ENCODE data around the gene BMF. TPM values are rescaled to one million over a fixed set of nuclear protein-coding genes. Genes with fewer than 3 reads are reported as not detected.
A peak's percentile ranks its signal among the peaks of the same experiment; 100 is the strongest.

Gene BMF
- total RNA-seq, 4 donors from 2014 or later: 13.3 to 35.4 (median 25.1) TPM

GRCh38 chr15:40097968-40098476 lies 10.7 kb downstream of the BMF start:
- in situ Hi-C loops (cut with MboI; ENCODE audit: low pct_ligation_motif_present in 1 of 4, low pct_unique_long_range_greater_than_20kb in 1 of 4, low sequenced_read_pairs in 3 of 4): no loop called here
- TF ChIP-seq POLR2A (IDR thresholded peaks at IDR 0.05) (no peak), EP300 (IDR thresholded peaks at IDR 0.05; ENCODE audit: low read depth) (no peak), CTCF (IDR thresholded peaks at IDR 0.05) (no peak), POLR2AphosphoS5 (IDR thresholded peaks at IDR 0.05) (no peak)
- intact Hi-C loops (cut with DNase I; ENCODE audit: low total_unique reads): no loop called here
- Histone ChIP-seq H3K27ac (peak overlapping the region; percentile 88 to 94 (median 90)), H3K4me3 (no peak overlapping the region), H3K36me3 (no peaks in the 10 kb centered on the region), H3K4me1 (peaks cover 71 to 98% (median 78%) of the 10 kb centered on the region in 4 donors), H3K27me3 (no peaks in the 10 kb centered on the region), H3K9me3 (no peaks in the 10 kb centered on the region)
- WGBS, 2 donors (ENCODE audit: low coverage in 1 of 2): 20% methylated on average over 10 of the region's 10 CpGs; no CpG with 5 or more reads in 1 of the 2 donors
- DNase-seq: peak; percentile 69

- DNase-seq: no peak
- intact Hi-C loops (cut with DNase I; ENCODE audit: low total_unique reads) (no loop called here), in situ Hi-C loops (cut with MboI; ENCODE audit: low pct_ligation_motif_present in 1 of 4, low pct_unique_long_range_greater_than_20kb in 1 of 4, low sequenced_read_pairs in 3 of 4) (no loop called here)
- Histone ChIP-seq H3K36me3 (no peaks in the 10 kb centered on the region), H3K4me1 (peaks cover 71 to 98% (median 78%) of the 10 kb centered on the region in 4 donors), H3K4me3 (no peak overlapping the region), H3K27me3 (no peaks in the 10 kb centered on the region), H3K9me3 (no peaks in the 10 kb centered on the region), H3K27ac (peak overlapping the region; percentile 88 to 94 (median 90))
- 74 to 93% methylated on average over 7 to 10 of the region's 10 CpGs for WGBS, 2 donors (ENCODE audit: low coverage in 1 of 2)
- no peak for TF ChIP-seq POLR2AphosphoS5 (IDR thresholded peaks at IDR 0.05)
- no peak for TF ChIP-seq EP300 (IDR thresholded peaks at IDR 0.05; ENCODE audit: low read depth)
- no peak for TF ChIP-seq CTCF (IDR thresholded peaks at IDR 0.05)
- TF ChIP-seq POLR2A (IDR thresholded peaks at IDR 0.05): no peak
Observed at GRCh38 chr15:40097096-40097967, 11.3 kb downstream of the BMF start.

GRCh38 chr15:40096094-40096891 lies 12.4 kb downstream of the BMF start:
- WGBS, 2 donors (ENCODE audit: low coverage in 1 of 2): 34 to 50% methylated on average over 4 to 8 of the region's 8 CpGs
- H3K4me3 ChIP-seq: no peak overlapping the region
- peak overlapping the region; percentile 4 to 94 (median 89) for H3K27ac ChIP-seq
- DNase-seq: no peak
- H3K9me3 ChIP-seq: no peaks in the 10 kb centered on the region
- H3K36me3 ChIP-seq: no peaks in the 10 kb centered on the region
- H3K27me3 ChIP-seq: no peaks in the 10 kb centered on the region
- no peak for TF ChIP-seq EP300 (IDR thresholded peaks at IDR 0.05; ENCODE audit: low read depth)
- no peak for TF ChIP-seq POLR2AphosphoS5 (IDR thresholded peaks at IDR 0.05)
- TF ChIP-seq CTCF (IDR thresholded peaks at IDR 0.05): no peak
- TF ChIP-seq POLR2A (IDR thresholded peaks at IDR 0.05): no peak
- peaks cover 71 to 98% (median 78%) of the 10 kb centered on the region in 4 donors for H3K4me1 ChIP-seq
- in situ Hi-C loops (cut with MboI; ENCODE audit: low pct_ligation_motif_present in 1 of 4, low pct_unique_long_range_greater_than_20kb in 1 of 4, low sequenced_read_pairs in 3 of 4) (no loop called here), intact Hi-C loops (cut with DNase I; ENCODE audit: low total_unique reads) (no loop called here)

Data from transverse colon (tissue), 4 donors.